ENCODE data around the gene RARRES1. TPM values are rescaled to one million over a fixed set of nuclear protein-coding genes. Genes with fewer than 3 reads are reported as not detected.
A peak's percentile ranks its signal among the peaks of the same experiment; 100 is the strongest.

The RARRES1 gene
- total RNA-seq, 6 experiments from 2014 or later, result 1.8 to 9.2 (median 7.0) TPM

DNA sequence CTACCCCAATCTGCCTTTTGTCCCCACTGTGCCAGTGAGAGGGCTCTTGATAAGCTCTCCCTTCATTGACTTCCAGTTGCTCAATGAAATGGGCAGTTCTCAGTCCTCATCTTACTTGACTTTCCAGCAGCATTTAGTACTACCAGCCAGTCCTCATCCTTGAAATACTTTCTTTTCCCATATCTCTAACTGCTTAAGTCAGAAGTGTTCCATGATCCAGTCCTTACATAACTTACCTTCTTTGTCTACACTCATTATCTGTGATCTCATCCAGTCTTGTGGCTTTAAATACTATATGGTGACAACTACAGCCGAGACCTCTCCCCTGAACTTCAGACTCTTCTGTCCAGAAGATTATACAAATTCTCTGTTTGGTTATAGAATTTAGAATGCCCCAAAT, 28.7 kb downstream of the RARRES1 start:
- intact Hi-C loops (cut with DNase I), result no loop called here
- no peak overlapping the region for H3K27ac ChIP-seq
- no peak for ATAC-seq

DNA sequence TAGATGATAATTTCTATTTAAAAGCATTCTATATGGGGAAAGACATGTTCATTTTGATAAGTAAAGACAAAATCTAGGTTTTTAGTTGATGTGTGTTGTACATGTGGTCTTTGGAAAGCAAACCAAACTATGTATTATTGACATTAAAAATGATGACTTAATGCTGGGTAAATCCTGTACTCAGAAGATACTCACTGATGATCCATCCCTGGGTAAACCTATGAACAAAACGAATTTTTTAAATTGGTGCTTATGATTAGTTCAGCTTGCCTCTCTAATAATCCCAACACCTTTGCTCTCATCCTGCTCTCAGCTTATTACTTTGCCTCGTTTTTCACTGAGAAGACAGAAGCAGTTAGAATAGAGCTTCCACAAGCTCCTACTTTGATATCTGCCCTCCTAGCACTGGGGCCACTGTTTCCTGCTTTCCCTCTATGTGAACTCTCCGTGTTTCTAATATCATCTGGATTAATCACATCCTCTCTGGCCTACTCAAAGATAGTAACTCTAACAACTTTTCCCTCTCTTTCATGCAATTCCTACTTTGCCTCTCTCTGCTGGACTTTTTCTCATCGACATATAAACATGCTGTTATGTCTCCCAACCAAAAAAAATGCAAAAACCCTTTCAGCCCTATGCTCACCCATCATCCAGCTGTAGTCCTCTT, 29.3 kb downstream of the RARRES1 start:
- Histone ChIP-seq H3K4me1 (no peaks in the 10 kb centered on the region), H3K27me3 (no peaks in the 10 kb centered on the region), H3K4me3 (no peak overlapping the region), H3K27ac (no peak overlapping the region), H3K36me3 (peaks cover 0 to under 1% (median 0%) of the 10 kb centered on the region in 4 donors), H3K9me3 (no peaks in the 10 kb centered on the region)
- whole genome bisulfite sequencing (ENCODE audit: insufficient coverage, low coverage, low lambda C conversion rate, missing lambda C conversion rate), result 71% methylated on average over 4 of the region's 4 CpGs
- ATAC-seq, result peak; percentile 28 to 64 (median 48)
- DNase-seq, result no peak
- TF ChIP-seq POLR2A (IDR thresholded peaks at IDR 0.05), result no peak
- TF ChIP-seq, protein P1, sequence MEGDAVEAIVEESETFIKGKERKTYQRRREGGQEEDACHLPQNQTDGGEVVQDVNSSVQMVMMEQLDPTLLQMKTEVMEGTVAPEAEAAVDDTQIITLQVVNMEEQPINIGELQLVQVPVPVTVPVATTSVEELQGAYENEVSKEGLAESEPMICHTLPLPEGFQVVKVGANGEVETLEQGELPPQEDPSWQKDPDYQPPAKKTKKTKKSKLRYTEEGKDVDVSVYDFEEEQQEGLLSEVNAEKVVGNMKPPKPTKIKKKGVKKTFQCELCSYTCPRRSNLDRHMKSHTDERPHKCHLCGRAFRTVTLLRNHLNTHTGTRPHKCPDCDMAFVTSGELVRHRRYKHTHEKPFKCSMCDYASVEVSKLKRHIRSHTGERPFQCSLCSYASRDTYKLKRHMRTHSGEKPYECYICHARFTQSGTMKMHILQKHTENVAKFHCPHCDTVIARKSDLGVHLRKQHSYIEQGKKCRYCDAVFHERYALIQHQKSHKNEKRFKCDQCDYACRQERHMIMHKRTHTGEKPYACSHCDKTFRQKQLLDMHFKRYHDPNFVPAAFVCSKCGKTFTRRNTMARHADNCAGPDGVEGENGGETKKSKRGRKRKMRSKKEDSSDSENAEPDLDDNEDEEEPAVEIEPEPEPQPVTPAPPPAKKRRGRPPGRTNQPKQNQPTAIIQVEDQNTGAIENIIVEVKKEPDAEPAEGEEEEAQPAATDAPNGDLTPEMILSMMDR (IDR thresholded peaks at IDR 0.05), result no peak
- intact Hi-C loops (cut with DNase I), result no loop called here

More for the DNA sequence above, 28.7 kb downstream of the RARRES1 start:
- Histone ChIP-seq H3K4me1 (no peaks in the 10 kb centered on the region), H3K36me3 (peaks cover 0 to 3% (median 0%) of the 10 kb centered on the region in 4 donors), H3K4me3 (no peak overlapping the region), H3K9me3 (no peaks in the 10 kb centered on the region), H3K27me3 (no peaks in the 10 kb centered on the region)
- TF ChIP-seq, protein P1 (IDR thresholded peaks at IDR 0.05), result no peak
- no peak for TF ChIP-seq POLR2A (IDR thresholded peaks at IDR 0.05)
- DNase-seq, result no peak
- WGBS (ENCODE audit: insufficient coverage, low coverage, low lambda C conversion rate, missing lambda C conversion rate), result 100% methylated on average over 1 of the region's 1 CpG

DNA sequence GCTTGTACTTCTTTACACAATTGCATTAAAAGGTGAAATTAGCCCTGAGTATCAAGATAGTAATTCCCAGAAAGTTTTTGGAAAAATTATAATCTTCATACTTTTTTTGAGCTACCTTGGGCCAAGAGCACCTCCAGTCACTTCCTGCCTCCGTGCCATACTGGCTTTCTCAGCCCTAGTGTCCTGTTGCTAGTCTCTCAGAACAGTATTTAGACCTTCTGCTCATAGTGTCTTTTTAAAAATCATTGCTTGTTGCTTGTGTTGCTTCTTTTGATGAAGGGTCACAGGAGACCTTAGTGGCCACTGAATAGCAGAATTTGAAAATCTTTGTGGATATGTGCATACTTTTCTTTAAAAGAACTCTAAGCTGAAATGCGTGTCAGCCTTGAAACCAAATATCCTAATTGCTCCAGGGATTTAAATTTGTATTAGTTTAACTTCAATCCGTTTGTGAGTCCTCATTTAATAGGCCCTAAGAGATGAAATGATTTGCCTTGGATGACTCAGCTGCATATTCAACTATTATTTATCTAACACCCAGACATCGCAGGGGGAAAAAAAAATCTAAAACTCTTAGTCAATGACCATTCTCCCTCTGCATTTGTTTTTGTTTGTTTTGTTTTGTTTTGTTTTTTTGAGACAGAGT, 30.7 kb downstream of the RARRES1 start:
- 82% methylated on average over 4 of the region's 4 CpGs for WGBS (ENCODE audit: insufficient coverage, low coverage, low lambda C conversion rate, missing lambda C conversion rate)
- H3K27me3 ChIP-seq, result no peaks in the 10 kb centered on the region
- no peak for ATAC-seq
- H3K9me3 ChIP-seq, result no peaks in the 10 kb centered on the region
- no peak overlapping the region for H3K4me3 ChIP-seq
- H3K4me1 ChIP-seq, result no peaks in the 10 kb centered on the region
- TF ChIP-seq, protein P1 (IDR thresholded peaks at IDR 0.05), result no peak
- no peak for TF ChIP-seq POLR2A (IDR thresholded peaks at IDR 0.05)
- DNase-seq, result no peak
- H3K36me3 ChIP-seq, result no peaks in the 10 kb centered on the region
- intact Hi-C loops (cut with DNase I), result no loop called here
- no peak overlapping the region for H3K27ac ChIP-seq

DNA sequence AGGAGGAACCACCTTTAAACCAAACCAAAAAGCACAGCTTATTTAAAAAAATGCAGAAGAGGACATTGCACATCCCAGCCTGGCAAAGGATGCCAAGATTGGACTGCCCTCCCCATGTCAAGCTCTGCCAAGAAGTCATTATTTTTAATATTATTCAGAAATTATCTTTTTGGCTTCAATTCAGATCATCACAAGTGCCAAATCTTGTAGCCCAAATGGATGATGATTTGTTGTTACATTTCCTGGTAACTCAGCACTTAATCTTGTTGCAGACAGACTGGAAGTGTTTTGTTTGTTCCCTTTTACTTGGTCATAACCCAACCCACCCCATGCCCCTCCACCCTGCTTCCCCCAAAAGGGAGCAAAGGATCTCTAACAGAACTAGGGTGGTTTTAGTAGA, 31.7 kb downstream of the RARRES1 start:
- Histone ChIP-seq H3K36me3 (no peaks in the 10 kb centered on the region), H3K27ac (no peak overlapping the region), H3K4me1 (no peaks in the 10 kb centered on the region), H3K9me3 (no peaks in the 10 kb centered on the region), H3K27me3 (no peaks in the 10 kb centered on the region), H3K4me3 (no peak overlapping the region)
- intact Hi-C loops (cut with DNase I), result no loop called here
- ATAC-seq (peak; percentile 12 to 50 (median 26)), DNase-seq (no peak)
- TF ChIP-seq POLR2A (IDR thresholded peaks at IDR 0.05), result no peak
- TF ChIP-seq, protein P1 (IDR thresholded peaks at IDR 0.05), result no peak
